ENCODE data around the gene EXOC1L.

EXOC1L gene

GRCh38 chr4:55781812-55782211 is 37.8 kb upstream of the EXOC1L start:
- H3F3A ChIP-seq (ENCODE audit: low read depth), result no peaks in the 10 kb centered on the region
- no peaks in the 10 kb centered on the region for H4K20me1 ChIP-seq (ENCODE audit: insufficient read depth, low read length, poor library complexity, severe bottlenecking)
- H3K9ac ChIP-seq (ENCODE audit: low read depth, low read length, poor library complexity, severe bottlenecking), result no peak overlapping the region
- H3K9me3 ChIP-seq (ENCODE audit: insufficient read depth, low read depth, low read length), result no peaks in the 10 kb centered on the region
- H3K79me2 ChIP-seq (ENCODE audit: insufficient read depth, low read length), result no peaks in the 10 kb centered on the region
- no peaks in the 10 kb centered on the region for H3K27me3 ChIP-seq (ENCODE audit: insufficient read depth, low read length, poor library complexity, severe bottlenecking)
- H3K4me3 ChIP-seq (ENCODE audit: low read length, poor library complexity, severe bottlenecking), result no peak overlapping the region
- H3K9me2 ChIP-seq (replicated peaks; ENCODE audit: low read depth, low read length), result no peaks in the 10 kb centered on the region
- H3K4me1 ChIP-seq (ENCODE audit: insufficient read depth, low read length, poor library complexity, severe bottlenecking), result no peaks in the 10 kb centered on the region
- H3K4me2 ChIP-seq (ENCODE audit: low read depth, low read length, poor library complexity, severe bottlenecking), result no peak overlapping the region
- no peak for TF ChIP-seq CTCF (conservative IDR thresholded peaks at IDR 0.05; ENCODE audit: low read length)
- TF ChIP-seq EZH2phosphoT487 (IDR thresholded peaks at IDR 0.05; ENCODE audit: borderline replicate concordance), result no peak
- H3K36me3 ChIP-seq (ENCODE audit: insufficient read depth, low read length), result no peaks in the 10 kb centered on the region
- H2AFZ ChIP-seq (ENCODE audit: low read length), result no peak overlapping the region

- H3K27me3 ChIP-seq (ENCODE audit: insufficient read depth, low read length, poor library complexity, severe bottlenecking), result no peaks in the 10 kb centered on the region
Measured at GRCh38 chr4:55783584-55783983, 36.0 kb upstream of the EXOC1L start.

GRCh38 chr4:55784747-55785146 is 34.8 kb upstream of the EXOC1L start:
- Histone ChIP-seq H3K9me3 (ENCODE audit: insufficient read depth, low read depth, low read length) (no peaks in the 10 kb centered on the region), H3K4me3 (ENCODE audit: low read length, poor library complexity, severe bottlenecking) (no peak overlapping the region), H3K27me3 (ENCODE audit: insufficient read depth, low read length, poor library complexity, severe bottlenecking) (no peaks in the 10 kb centered on the region), H3K4me1 (ENCODE audit: insufficient read depth, low read length, poor library complexity, severe bottlenecking) (no peaks in the 10 kb centered on the region), H2AFZ (ENCODE audit: low read length) (no peak overlapping the region), H3K79me2 (ENCODE audit: insufficient read depth, low read length) (no peaks in the 10 kb centered on the region), H3K9ac (ENCODE audit: low read depth, low read length, poor library complexity, severe bottlenecking) (no peak overlapping the region), H4K20me1 (ENCODE audit: insufficient read depth, low read length, poor library complexity, severe bottlenecking) (no peaks in the 10 kb centered on the region), H3K4me2 (ENCODE audit: low read depth, low read length, poor library complexity, severe bottlenecking) (no peak overlapping the region), H3K36me3 (ENCODE audit: insufficient read depth, low read length) (no peaks in the 10 kb centered on the region), H3K9me2 (replicated peaks; ENCODE audit: low read depth, low read length) (no peaks in the 10 kb centered on the region), H3F3A (ENCODE audit: low read depth) (no peaks in the 10 kb centered on the region)
- TF ChIP-seq EZH2phosphoT487 (IDR thresholded peaks at IDR 0.05; ENCODE audit: borderline replicate concordance) (no peak), CTCF (conservative IDR thresholded peaks at IDR 0.05; ENCODE audit: low read length) (no peak)

More at GRCh38 chr4:55783584-55783983, 36.0 kb upstream of the EXOC1L start:
- Histone ChIP-seq H4K20me1 (ENCODE audit: insufficient read depth, low read length, poor library complexity, severe bottlenecking) (no peaks in the 10 kb centered on the region), H2AFZ (ENCODE audit: low read length) (no peak overlapping the region), H3K4me1 (ENCODE audit: insufficient read depth, low read length, poor library complexity, severe bottlenecking) (no peaks in the 10 kb centered on the region), H3K9me2 (replicated peaks; ENCODE audit: low read depth, low read length) (no peaks in the 10 kb centered on the region), H3K4me3 (ENCODE audit: low read length, poor library complexity, severe bottlenecking) (no peak overlapping the region), H3F3A (ENCODE audit: low read depth) (no peaks in the 10 kb centered on the region), H3K4me2 (ENCODE audit: low read depth, low read length, poor library complexity, severe bottlenecking) (no peak overlapping the region), H3K36me3 (ENCODE audit: insufficient read depth, low read length) (no peaks in the 10 kb centered on the region), H3K9me3 (ENCODE audit: insufficient read depth, low read depth, low read length) (no peaks in the 10 kb centered on the region), H3K9ac (ENCODE audit: low read depth, low read length, poor library complexity, severe bottlenecking) (no peak overlapping the region), H3K79me2 (ENCODE audit: insufficient read depth, low read length) (no peaks in the 10 kb centered on the region)
- TF ChIP-seq EZH2phosphoT487 (IDR thresholded peaks at IDR 0.05; ENCODE audit: borderline replicate concordance) (no peak), CTCF (conservative IDR thresholded peaks at IDR 0.05; ENCODE audit: low read length) (no peak)
